GM23338 (cell line): ENCODE measurements around the gene GRHL3.

ENCODE experiments used
- CREB1 ChIP-seq: fragments of 250-450 bp; sonication (Bioruptor Pico); IDR thresholded peaks from 2 replicates; pipeline ENCODE4 v1.5.0; 2020; ENCODE audit warnings: low read depth, mild to moderate bottlenecking, moderate library complexity
- EZH2 ChIP-seq: fragments of 200-600 bp; sonication (generic); IDR thresholded peaks from one replicate; pipeline ENCODE4 v1.8.0; 2017; ENCODE audit warnings: antibody characterized with exemption, mild to moderate bottlenecking, low read depth; ENCODE audit not compliant: unreplicated experiment
- EZH2phosphoT487 ChIP-seq: fragments of 200-600 bp; sonication (generic); IDR thresholded peaks from one replicate; pipeline ENCODE4 v1.8.1; 2018; ENCODE audit warnings: antibody characterized with exemption; ENCODE audit not compliant: unreplicated experiment
- JUNB ChIP-seq: IDR thresholded peaks from one replicate; pipeline ENCODE4 v1.6.1; 2016; ENCODE audit warnings: antibody characterized with exemption; ENCODE audit not compliant: unreplicated experiment
- POLR2AphosphoS5 ChIP-seq: IDR thresholded peaks from 2 replicates; pipeline ENCODE4 v1.6.1; 2016; ENCODE audit warnings: antibody characterized with exemption, low read depth
- STAT1 ChIP-seq: IDR thresholded peaks from one replicate; pipeline ENCODE4 v1.6.1; 2016; ENCODE audit warnings: antibody characterized with exemption; ENCODE audit not compliant: unreplicated experiment
- ZNF331 ChIP-seq: fragments of 250-450 bp; sonication (Bioruptor Pico); IDR thresholded peaks from 2 replicates; pipeline ENCODE4 v1.5.0; 2020; ENCODE audit warnings: low read depth, mild to moderate bottlenecking, moderate library complexity
- TF ChIP-seq, protein P1 (sequence below), 2 experiments: fragments of 200-600 bp in 1 of 2; sonication (generic) in 1 of 2; conservative IDR thresholded peaks; 2 replicates each; pipeline versions ENCODE4 v1.5.1 to v1.6.1; 2016 to 2017; ENCODE audit warnings: antibody characterized with exemption in 2 of 2, low read depth in 2 of 2, mild to moderate bottlenecking in 2 of 2, moderate library complexity in 1 of 2
- TF ChIP-seq, protein P2 (sequence below): IDR thresholded peaks from one replicate; pipeline ENCODE4 v1.6.1; 2018; ENCODE audit warnings: antibody characterized with exemption; ENCODE audit not compliant: unreplicated experiment
- TF ChIP-seq, protein P3 (sequence below): IDR thresholded peaks from 2 replicates; pipeline ENCODE4 v1.6.1; 2016; ENCODE audit warnings: antibody characterized with exemption
- TF ChIP-seq, protein P4 (sequence below): fragments of 250-450 bp; sonication (Bioruptor Pico); IDR thresholded peaks from 2 replicates; pipeline ENCODE4 v1.5.0; 2020; ENCODE audit warnings: mild to moderate bottlenecking, moderate library complexity

DNA sequence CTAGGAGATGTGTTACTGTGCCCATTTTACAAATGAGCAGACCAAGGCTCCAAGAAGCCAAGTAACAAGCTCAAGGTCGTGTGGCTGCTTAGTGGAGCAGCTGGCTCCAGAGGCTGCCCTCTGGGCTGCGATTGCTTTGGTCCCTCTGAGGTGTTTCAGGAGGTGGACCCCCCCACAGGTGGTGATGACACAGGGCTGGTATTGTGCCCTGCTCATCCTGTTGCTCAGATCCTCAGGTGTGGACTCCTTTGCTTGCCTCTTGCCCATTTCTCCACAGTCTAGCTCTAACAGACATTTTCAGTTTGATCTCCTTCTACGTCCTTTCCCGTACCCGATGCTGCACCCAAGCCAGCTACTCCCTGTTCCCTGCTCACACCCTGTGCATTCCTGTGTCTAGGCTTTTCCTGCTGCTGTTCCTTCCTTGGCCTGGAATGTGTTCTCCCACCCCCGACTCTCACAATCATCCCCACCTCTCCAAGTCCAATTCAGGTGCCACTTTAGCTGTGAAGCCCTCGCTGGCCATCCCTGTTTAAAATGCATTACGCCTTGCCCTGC lies 28.1 kb upstream of the GRHL3 start:
- TF ChIP-seq CREB1 (CRISPR knock-in tag) = no peak
- no peak for TF ChIP-seq POLR2AphosphoS5
- TF ChIP-seq, protein P1, sequence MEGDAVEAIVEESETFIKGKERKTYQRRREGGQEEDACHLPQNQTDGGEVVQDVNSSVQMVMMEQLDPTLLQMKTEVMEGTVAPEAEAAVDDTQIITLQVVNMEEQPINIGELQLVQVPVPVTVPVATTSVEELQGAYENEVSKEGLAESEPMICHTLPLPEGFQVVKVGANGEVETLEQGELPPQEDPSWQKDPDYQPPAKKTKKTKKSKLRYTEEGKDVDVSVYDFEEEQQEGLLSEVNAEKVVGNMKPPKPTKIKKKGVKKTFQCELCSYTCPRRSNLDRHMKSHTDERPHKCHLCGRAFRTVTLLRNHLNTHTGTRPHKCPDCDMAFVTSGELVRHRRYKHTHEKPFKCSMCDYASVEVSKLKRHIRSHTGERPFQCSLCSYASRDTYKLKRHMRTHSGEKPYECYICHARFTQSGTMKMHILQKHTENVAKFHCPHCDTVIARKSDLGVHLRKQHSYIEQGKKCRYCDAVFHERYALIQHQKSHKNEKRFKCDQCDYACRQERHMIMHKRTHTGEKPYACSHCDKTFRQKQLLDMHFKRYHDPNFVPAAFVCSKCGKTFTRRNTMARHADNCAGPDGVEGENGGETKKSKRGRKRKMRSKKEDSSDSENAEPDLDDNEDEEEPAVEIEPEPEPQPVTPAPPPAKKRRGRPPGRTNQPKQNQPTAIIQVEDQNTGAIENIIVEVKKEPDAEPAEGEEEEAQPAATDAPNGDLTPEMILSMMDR (conservative IDR thresholded peaks at IDR 0.05; ENCODE audit: low read depth in 2 of 2) = no peak
- no peak for TF ChIP-seq ZNF331 (CRISPR knock-in tag)
- TF ChIP-seq, protein P2, sequence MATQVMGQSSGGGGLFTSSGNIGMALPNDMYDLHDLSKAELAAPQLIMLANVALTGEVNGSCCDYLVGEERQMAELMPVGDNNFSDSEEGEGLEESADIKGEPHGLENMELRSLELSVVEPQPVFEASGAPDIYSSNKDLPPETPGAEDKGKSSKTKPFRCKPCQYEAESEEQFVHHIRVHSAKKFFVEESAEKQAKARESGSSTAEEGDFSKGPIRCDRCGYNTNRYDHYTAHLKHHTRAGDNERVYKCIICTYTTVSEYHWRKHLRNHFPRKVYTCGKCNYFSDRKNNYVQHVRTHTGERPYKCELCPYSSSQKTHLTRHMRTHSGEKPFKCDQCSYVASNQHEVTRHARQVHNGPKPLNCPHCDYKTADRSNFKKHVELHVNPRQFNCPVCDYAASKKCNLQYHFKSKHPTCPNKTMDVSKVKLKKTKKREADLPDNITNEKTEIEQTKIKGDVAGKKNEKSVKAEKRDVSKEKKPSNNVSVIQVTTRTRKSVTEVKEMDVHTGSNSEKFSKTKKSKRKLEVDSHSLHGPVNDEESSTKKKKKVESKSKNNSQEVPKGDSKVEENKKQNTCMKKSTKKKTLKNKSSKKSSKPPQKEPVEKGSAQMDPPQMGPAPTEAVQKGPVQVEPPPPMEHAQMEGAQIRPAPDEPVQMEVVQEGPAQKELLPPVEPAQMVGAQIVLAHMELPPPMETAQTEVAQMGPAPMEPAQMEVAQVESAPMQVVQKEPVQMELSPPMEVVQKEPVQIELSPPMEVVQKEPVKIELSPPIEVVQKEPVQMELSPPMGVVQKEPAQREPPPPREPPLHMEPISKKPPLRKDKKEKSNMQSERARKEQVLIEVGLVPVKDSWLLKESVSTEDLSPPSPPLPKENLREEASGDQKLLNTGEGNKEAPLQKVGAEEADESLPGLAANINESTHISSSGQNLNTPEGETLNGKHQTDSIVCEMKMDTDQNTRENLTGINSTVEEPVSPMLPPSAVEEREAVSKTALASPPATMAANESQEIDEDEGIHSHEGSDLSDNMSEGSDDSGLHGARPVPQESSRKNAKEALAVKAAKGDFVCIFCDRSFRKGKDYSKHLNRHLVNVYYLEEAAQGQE = no peak
- TF ChIP-seq EZH2 = no peak
- no peak for TF ChIP-seq EZH2phosphoT487
- TF ChIP-seq JUNB = no peak
- TF ChIP-seq, protein P3, sequence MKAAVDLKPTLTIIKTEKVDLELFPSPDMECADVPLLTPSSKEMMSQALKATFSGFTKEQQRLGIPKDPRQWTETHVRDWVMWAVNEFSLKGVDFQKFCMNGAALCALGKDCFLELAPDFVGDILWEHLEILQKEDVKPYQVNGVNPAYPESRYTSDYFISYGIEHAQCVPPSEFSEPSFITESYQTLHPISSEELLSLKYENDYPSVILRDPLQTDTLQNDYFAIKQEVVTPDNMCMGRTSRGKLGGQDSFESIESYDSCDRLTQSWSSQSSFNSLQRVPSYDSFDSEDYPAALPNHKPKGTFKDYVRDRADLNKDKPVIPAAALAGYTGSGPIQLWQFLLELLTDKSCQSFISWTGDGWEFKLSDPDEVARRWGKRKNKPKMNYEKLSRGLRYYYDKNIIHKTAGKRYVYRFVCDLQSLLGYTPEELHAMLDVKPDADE = no peak
- no peak for TF ChIP-seq STAT1
- TF ChIP-seq, protein P4, sequence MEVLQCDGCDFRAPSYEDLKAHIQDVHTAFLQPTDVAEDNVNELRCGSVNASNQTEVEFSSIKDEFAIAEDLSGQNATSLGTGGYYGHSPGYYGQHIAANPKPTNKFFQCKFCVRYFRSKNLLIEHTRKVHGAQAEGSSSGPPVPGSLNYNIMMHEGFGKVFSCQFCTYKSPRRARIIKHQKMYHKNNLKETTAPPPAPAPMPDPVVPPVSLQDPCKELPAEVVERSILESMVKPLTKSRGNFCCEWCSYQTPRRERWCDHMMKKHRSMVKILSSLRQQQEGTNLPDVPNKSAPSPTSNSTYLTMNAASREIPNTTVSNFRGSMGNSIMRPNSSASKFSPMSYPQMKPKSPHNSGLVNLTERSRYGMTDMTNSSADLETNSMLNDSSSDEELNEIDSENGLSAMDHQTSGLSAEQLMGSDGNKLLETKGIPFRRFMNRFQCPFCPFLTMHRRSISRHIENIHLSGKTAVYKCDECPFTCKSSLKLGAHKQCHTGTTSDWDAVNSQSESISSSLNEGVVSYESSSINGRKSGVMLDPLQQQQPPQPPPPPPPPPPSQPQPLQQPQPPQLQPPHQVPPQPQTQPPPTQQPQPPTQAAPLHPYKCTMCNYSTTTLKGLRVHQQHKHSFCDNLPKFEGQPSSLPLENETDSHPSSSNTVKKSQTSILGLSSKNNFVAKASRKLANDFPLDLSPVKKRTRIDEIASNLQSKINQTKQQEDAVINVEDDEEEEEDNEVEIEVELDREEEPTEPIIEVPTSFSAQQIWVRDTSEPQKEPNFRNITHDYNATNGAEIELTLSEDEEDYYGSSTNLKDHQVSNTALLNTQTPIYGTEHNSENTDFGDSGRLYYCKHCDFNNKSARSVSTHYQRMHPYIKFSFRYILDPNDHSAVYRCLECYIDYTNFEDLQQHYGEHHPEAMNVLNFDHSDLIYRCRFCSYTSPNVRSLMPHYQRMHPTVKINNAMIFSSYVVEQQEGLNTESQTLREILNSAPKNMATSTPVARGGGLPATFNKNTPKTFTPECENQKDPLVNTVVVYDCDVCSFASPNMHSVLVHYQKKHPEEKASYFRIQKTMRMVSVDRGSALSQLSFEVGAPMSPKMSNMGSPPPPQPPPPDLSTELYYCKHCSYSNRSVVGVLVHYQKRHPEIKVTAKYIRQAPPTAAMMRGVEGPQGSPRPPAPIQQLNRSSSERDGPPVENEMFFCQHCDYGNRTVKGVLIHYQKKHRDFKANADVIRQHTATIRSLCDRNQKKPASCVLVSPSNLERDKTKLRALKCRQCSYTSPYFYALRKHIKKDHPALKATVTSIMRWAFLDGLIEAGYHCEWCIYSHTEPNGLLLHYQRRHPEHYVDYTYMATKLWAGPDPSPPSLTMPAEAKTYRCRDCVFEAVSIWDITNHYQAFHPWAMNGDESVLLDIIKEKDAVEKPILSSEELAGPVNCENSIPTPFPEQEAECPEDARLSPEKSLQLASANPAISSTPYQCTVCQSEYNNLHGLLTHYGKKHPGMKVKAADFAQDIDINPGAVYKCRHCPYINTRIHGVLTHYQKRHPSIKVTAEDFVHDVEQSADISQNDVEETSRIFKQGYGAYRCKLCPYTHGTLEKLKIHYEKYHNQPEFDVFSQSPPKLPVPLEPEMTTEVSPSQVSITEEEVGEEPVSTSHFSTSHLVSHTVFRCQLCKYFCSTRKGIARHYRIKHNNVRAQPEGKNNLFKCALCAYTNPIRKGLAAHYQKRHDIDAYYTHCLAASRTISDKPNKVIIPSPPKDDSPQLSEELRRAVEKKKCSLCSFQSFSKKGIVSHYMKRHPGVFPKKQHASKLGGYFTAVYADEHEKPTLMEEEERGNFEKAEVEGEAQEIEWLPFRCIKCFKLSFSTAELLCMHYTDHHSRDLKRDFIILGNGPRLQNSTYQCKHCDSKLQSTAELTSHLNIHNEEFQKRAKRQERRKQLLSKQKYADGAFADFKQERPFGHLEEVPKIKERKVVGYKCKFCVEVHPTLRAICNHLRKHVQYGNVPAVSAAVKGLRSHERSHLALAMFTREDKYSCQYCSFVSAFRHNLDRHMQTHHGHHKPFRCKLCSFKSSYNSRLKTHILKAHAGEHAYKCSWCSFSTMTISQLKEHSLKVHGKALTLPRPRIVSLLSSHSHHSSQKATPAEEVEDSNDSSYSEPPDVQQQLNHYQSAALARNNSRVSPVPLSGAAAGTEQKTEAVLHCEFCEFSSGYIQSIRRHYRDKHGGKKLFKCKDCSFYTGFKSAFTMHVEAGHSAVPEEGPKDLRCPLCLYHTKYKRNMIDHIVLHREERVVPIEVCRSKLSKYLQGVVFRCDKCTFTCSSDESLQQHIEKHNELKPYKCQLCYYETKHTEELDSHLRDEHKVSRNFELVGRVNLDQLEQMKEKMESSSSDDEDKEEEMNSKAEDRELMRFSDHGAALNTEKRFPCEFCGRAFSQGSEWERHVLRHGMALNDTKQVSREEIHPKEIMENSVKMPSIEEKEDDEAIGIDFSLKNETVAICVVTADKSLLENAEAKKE (CRISPR knock-in tag) = no peak
